Measurements from ENCODE around the gene GIN1. TPM values are rescaled to one million over a fixed set of nuclear protein-coding genes. Genes with fewer than 3 reads are reported as not detected.

Gene GIN1
- total and polyA plus RNA-seq, 10 of the 15 experiments (the other 5 are each of a cell fraction or from before 2014, with no cell fraction given) = 3.3 to 9.7 (median 6.8) TPM

GRCh38 chr5:103133231-103133630 is 13.3 kb upstream of the GIN1 start (continued):
- no peak for TF ChIP-seq USF1 (IDR thresholded peaks at IDR 0.05; ENCODE audit: borderline replicate concordance, extremely low read length, insufficient read depth, low read depth, low read length)
- no peak for TF ChIP-seq HDAC6 (IDR thresholded peaks at IDR 0.05; ENCODE audit: unreplicated experiment)

- Histone ChIP-seq H3K4me3 (no peak overlapping the region), H3K9me3 (replicated peaks; ENCODE audit: control insufficient read depth, insufficient read depth, low read length) (no peaks in the 10 kb centered on the region), H3K4me2 (ENCODE audit: control insufficient read depth, insufficient read depth) (no peak overlapping the region), H4K20me1 (ENCODE audit: control insufficient read depth, insufficient read depth) (no peaks in the 10 kb centered on the region), H3K4me1 (ENCODE audit: control insufficient read depth, insufficient read depth, low read length) (no peaks in the 10 kb centered on the region), H3K36me3 (ENCODE audit: control insufficient read depth in 2 of 2, insufficient read depth in 2 of 2, low read length in 1 of 2) (peaks cover 0 to 4% of the 10 kb centered on the region in 2 experiments; a peak in 1 of 4 replicates), H3K27me3 (replicated peaks in 1 of 2; ENCODE audit: control insufficient read depth in 2 of 2, insufficient read depth in 2 of 2, low read length in 1 of 2) (no peaks in the 10 kb centered on the region), H3K27ac (ENCODE audit: control insufficient read depth, insufficient read depth) (no peak overlapping the region), H3K9ac (ENCODE audit: control insufficient read depth, insufficient read depth, low read length) (no peak overlapping the region), H3K79me2 (ENCODE audit: control insufficient read depth, insufficient read depth, low read length) (no peaks in the 10 kb centered on the region; the same call in 1 of the 2 replicates), H2AFZ (ENCODE audit: control insufficient read depth, low read depth, low read length) (no peak overlapping the region)
- no TSS peak for BruUV-seq (replicated peaks)
- TF ChIP-seq SMARCA5 (IDR thresholded peaks at IDR 0.05) (no peak), BCL3 (IDR thresholded peaks at IDR 0.05; ENCODE audit: borderline replicate concordance, insufficient read depth, low read depth, low read length, poor library complexity, severe bottlenecking) (no peak), SREBF1 (IDR thresholded peaks at IDR 0.05; ENCODE audit: low read length) (no peak), JUND (IDR thresholded peaks at IDR 0.05; ENCODE audit: low read depth, low read length) (no peak), CHD4 (IDR thresholded peaks at IDR 0.05) (no peak), GABPA (IDR thresholded peaks at IDR 0.05; ENCODE audit: low read depth) (no peak), KAT2A (conservative IDR thresholded peaks at IDR 0.05; ENCODE audit: control insufficient read depth, low read depth, low read length) (no peak), ZZZ3 (IDR thresholded peaks at IDR 0.05; ENCODE audit: control insufficient read depth, insufficient read length, low read depth) (no peak), STAT1 (conservative IDR thresholded peaks at IDR 0.05) (no peak)
- intact Hi-C loops (cut with micrococcal nuclease; ENCODE audit: unreplicated experiment) = loop anchor here (10.0 kb wide), 2 partner anchors 198 to 342 kb away; no protein-coding TSS in a partner anchor
- ChIA-PET SMC1A (ENCODE audit: uncharacterized antibody, unreplicated experiment) (interaction anchor here (1.1 to 2.4 kb wide), 5 partner anchors 13 to 452 kb away, joined by 3 to 12 read pairs (median 4); partner anchors contain the start of genes GIN1 and PPIP5K2), POLR2A (no interaction called here), CTCF (interaction anchor here (1.1 to 3.1 kb wide), 2 partner anchors 13 to 451 kb away, joined by 4 to 9 read pairs; partner anchors contain the start of genes GIN1 and PPIP5K2), RAD21 (ENCODE audit: unreplicated experiment) (interaction anchor here (0.7 kb wide), 1 partner anchor 385 kb away, joined by 3 read pairs; no protein-coding TSS in a partner anchor)
- FAIRE-seq (no peak), DNase-seq (ENCODE audit: low read depth, low spot score) (no peak), ATAC-seq (peak; percentile 42; the same call in 2 of the 3 replicates)
- in situ Hi-C loops (cut with MboI) = loop anchor here (5.0 to 10.0 kb wide), 3 partner anchors 348 to 548 kb away; no protein-coding TSS in a partner anchor
- WGBS (ENCODE audit: insufficient coverage, insufficient replicate concordance, low lambda C conversion rate, missing lambda C conversion rate) = 100% methylated on average over 1 of the region's 1 CpG
Observed at GRCh38 chr5:103132684-103133083, 12.7 kb upstream of the GIN1 start.
